Endothelial cell of umbilical vein (primary cell): ENCODE data around the gene DPP10. TPM values are rescaled to one million over a fixed set of nuclear protein-coding genes. Genes with fewer than 3 reads are reported as not detected.

Source experiments
- BruUV-seq: library from RNA; stranded (reverse); fragments of 400-500 nt; replicated peaks from 2 replicates; lab custom pipeline; 2021; lab: Mats Ljungman, UMichigan
- CTCF ChIA-PET: fragments of 300-600, 350-600 bp; sonication (Branson Sonifier 250); formaldehyde crosslinking; loops from one replicate; lab custom pipeline; 2021; ENCODE audit warnings: antibody characterized with exemption, inconsistent platforms; lab: Charles Lee
- POLR2A ChIA-PET: fragments of 300-600, 350-600 bp; sonication (Branson Sonifier 250); formaldehyde crosslinking; loops from one replicate; lab custom pipeline; 2021; ENCODE audit warnings: antibody characterized with exemption, inconsistent platforms; lab: Charles Lee
- DNase-seq: peaks from one replicate; pipeline ENCODE4 v3.0.0-alpha.2; 2011; ENCODE audit warnings: low read depth, low spot score
- FAIRE-seq: peaks from 2 replicates; lab custom pipeline; 2011; peaks lifted over from hg19 to GRCh38; lab: Jason Lieb, UNC
- H2AFZ ChIP-seq: 2 replicates; pipeline ENCODE4 v1.6.0; 2012; ENCODE audit warnings: low read depth, low read length, control low read depth, inconsistent platforms
- H3K27ac ChIP-seq: 2 replicates; pipeline ENCODE4 v1.5.1; 2011; ENCODE audit warnings: low read depth, mild to moderate bottlenecking, control low read depth, low read length, moderate library complexity; ENCODE audit not compliant: insufficient read depth
- H3K27me3 ChIP-seq, 2 experiments: 2 replicates each; pipeline versions ENCODE4 v1.6.0 to v1.6.1; 2011; ENCODE audit warnings: low read length in 2 of 2, mixed read lengths in 1 of 2; ENCODE audit not compliant: control insufficient read depth in 2 of 2, insufficient read depth in 2 of 2
- H3K36me3 ChIP-seq, 2 experiments: 2 replicates in 1 of 2; 3 replicates in 1 of 2; pipeline ENCODE4 v1.5.1; 2011; ENCODE audit warnings: low read length in 2 of 2, mild to moderate bottlenecking in 1 of 2, moderate library complexity in 1 of 2; ENCODE audit not compliant: control insufficient read depth in 2 of 2, insufficient read depth in 2 of 2; ENCODE audit errors: extremely low read depth in 1 of 2
- H3K4me1 ChIP-seq: 3 replicates; pipeline ENCODE4 v1.5.1; 2011; ENCODE audit warnings: mild to moderate bottlenecking, low read length; ENCODE audit not compliant: control insufficient read depth, insufficient read depth; ENCODE audit errors: extremely low read depth
- H3K4me2 ChIP-seq: 2 replicates; pipeline ENCODE4 v1.6.1; 2011; ENCODE audit warnings: low read length, control low read depth, mixed read lengths; ENCODE audit not compliant: insufficient read depth
- H3K4me3 ChIP-seq, 3 experiments: fragments of 200-600 bp in 1 of 3; sonication (generic), shearing (Covaris generic) in 1 of 3; replicated peaks in 1 of 3; 2 replicates each; pipeline ENCODE4 v1.5.1; 2011 to 2016; ENCODE audit warnings: control low read depth in 3 of 3, low read length in 3 of 3, mild to moderate bottlenecking in 2 of 3, inconsistent platforms in 1 of 3, low read depth in 1 of 3, moderate library complexity in 1 of 3; ENCODE audit not compliant: insufficient read depth in 1 of 3
- H3K79me2 ChIP-seq: 2 replicates; pipeline ENCODE4 v1.6.0; 2012; ENCODE audit warnings: low read length, inconsistent platforms; ENCODE audit not compliant: control insufficient read depth, insufficient read depth
- H3K9ac ChIP-seq: replicated peaks from 2 replicates; pipeline ENCODE3; 2011; ENCODE audit warnings: low read length, control low read depth; ENCODE audit not compliant: insufficient read depth; ENCODE audit errors: extremely low read depth
- H3K9me1 ChIP-seq: replicated peaks from 3 replicates; pipeline ENCODE4 v1.6.0; 2011; ENCODE audit warnings: mild to moderate bottlenecking, low read length; ENCODE audit not compliant: control insufficient read depth, insufficient read depth; ENCODE audit errors: extremely low read depth
- H3K9me3 ChIP-seq: replicated peaks from 2 replicates; pipeline ENCODE4 v1.5.1; 2012; ENCODE audit warnings: low read length, inconsistent platforms; ENCODE audit not compliant: control insufficient read depth, insufficient read depth
- H4K20me1 ChIP-seq: replicated peaks from 2 replicates; pipeline ENCODE3; 2011; ENCODE audit warnings: mild to moderate bottlenecking, low read length; ENCODE audit not compliant: control insufficient read depth, insufficient read depth; ENCODE audit errors: extremely low read depth
- CTCF ChIP-seq, 2 donors: IDR thresholded peaks; 1 replicate in 1 of 2; 2 replicates in 1 of 2; pipeline ENCODE4 v1.5.1; 2011; ENCODE audit warnings: low read length in 2 of 2, mild to moderate bottlenecking in 2 of 2, moderate library complexity in 2 of 2, control low read depth in 1 of 2, inconsistent platforms in 1 of 2, low read depth in 1 of 2; ENCODE audit not compliant: insufficient read depth in 1 of 2; ENCODE audit errors: extremely low read depth in 1 of 2
- EZH2 ChIP-seq: IDR thresholded peaks from 2 replicates; pipeline ENCODE4 v1.6.1; 2012; ENCODE audit warnings: borderline replicate concordance, low read depth, mild to moderate bottlenecking, moderate library complexity, low read length, inconsistent platforms; ENCODE audit not compliant: severe bottlenecking
- GATA2 ChIP-seq: IDR thresholded peaks from 2 replicates; pipeline ENCODE4 v1.7.0; 2011; ENCODE audit warnings: low read depth, mild to moderate bottlenecking, moderate library complexity, mixed read lengths, low read length; ENCODE audit not compliant: insufficient read length, insufficient read depth
- JUN ChIP-seq: IDR thresholded peaks from 2 replicates; pipeline ENCODE4 v1.6.1; 2011; ENCODE audit warnings: borderline replicate concordance, low read depth; ENCODE audit not compliant: insufficient read length, insufficient read depth
- MAX ChIP-seq: IDR thresholded peaks from 2 replicates; pipeline ENCODE4 v1.6.1; 2011; ENCODE audit not compliant: insufficient read depth, insufficient read length
- MYC ChIP-seq: IDR thresholded peaks from one replicate; pipeline ENCODE4 v1.6.1; 2011; ENCODE audit warnings: mild to moderate bottlenecking, low read depth, low read length
- POLR2A ChIP-seq: IDR thresholded peaks from 2 replicates; pipeline ENCODE4 v1.6.1; 2012; ENCODE audit warnings: low read depth, mild to moderate bottlenecking, control low read depth, low read length
- POLR2AphosphoS5 ChIP-seq: IDR thresholded peaks from 2 replicates; pipeline ENCODE4 v1.6.1; 2012; ENCODE audit warnings: low read depth, mild to moderate bottlenecking, control low read depth, low read length, moderate library complexity; ENCODE audit not compliant: insufficient read depth
- dilution Hi-C: fragments of 300-500 bp; cut with MboI; formaldehyde crosslinking; loops from one replicate; pipeline ENCODE4 v1.15.0; 2019; ENCODE audit warnings: low sequenced_read_pairs; ENCODE audit not compliant: extremely low pct_ligation_motif_present
- intact Hi-C: fragments of 100-400 bp; cut with micrococcal nuclease; formaldehyde crosslinking; loops from one replicate; pipeline ENCODE4 v1.10.0; 2022
- polyA plus RNA-seq, 4 experiments: library from polyadenylated mRNA; depleted of rRNA in 3 of 4; stranded (reverse) in 3 of 4; unstranded in 1 of 4; fragments of >200 nt; gene quantifications; 2 replicates each; pipeline versions ENCODE4 v1.2.1 to v1.2.3, GENCODE V29; 2011 to 2012; ENCODE audit warnings: missing spikeins in 1 of 4
- total RNA-seq: library from RNA; stranded (reverse); gene quantifications from 2 replicates; pipeline ENCODE4 v1.2.3, GENCODE V29; 2021

DPP10 gene
- total and polyA plus RNA-seq, 2 donors (not counting 3 experiments of a cell fraction or from before 2014, with no cell fraction given): not detected

- no peak for FAIRE-seq
- no peaks in the 10 kb centered on the region for H3K27me3 ChIP-seq
- peaks cover 1% of the 10 kb centered on the region for H3K9me3 ChIP-seq
- CTCF ChIA-PET: no interaction called here
- H3K4me1 ChIP-seq: no peaks in the 10 kb centered on the region
- DNase-seq: no peak
- dilution Hi-C loops: no loop called here
- no peak overlapping the region for H3K9ac ChIP-seq
- H2AFZ ChIP-seq: no peak overlapping the region
- H3K4me3 ChIP-seq: no peak overlapping the region
- no peak overlapping the region for H3K4me2 ChIP-seq
- no peak overlapping the region for H3K27ac ChIP-seq
- no peak for TF ChIP-seq GATA2
- no peak for TF ChIP-seq MYC
- no peak for TF ChIP-seq POLR2AphosphoS5
- TF ChIP-seq CTCF (IDR thresholded peaks at IDR 0.05; ENCODE audit: extremely low read depth in 1 of 2, insufficient read depth in 1 of 2, low read depth in 1 of 2, low read length in 2 of 2): no peak
- TF ChIP-seq POLR2A: no peak
- intact Hi-C loops: no loop called here
- no peaks in the 10 kb centered on the region for H3K9me1 ChIP-seq
- POLR2A ChIA-PET: no interaction called here
- no peaks in the 10 kb centered on the region for H3K79me2 ChIP-seq
- H3K36me3 ChIP-seq: no peaks in the 10 kb centered on the region
- BruUV-seq: no TSS peak
- H4K20me1 ChIP-seq: no peaks in the 10 kb centered on the region
These were observed 884.6 kb downstream of the DPP10 start for GRCh38 chr2:115327061-115327460.

GRCh38 chr2:115359550-115359949 is 917.1 kb downstream of the DPP10 start:
- FAIRE-seq: no peak
- ChIA-PET POLR2A (no interaction called here), CTCF (no interaction called here)
- H3K9me3 ChIP-seq: peaks cover 9% of the 10 kb centered on the region
- BruUV-seq: no TSS peak
- no peak for TF ChIP-seq CTCF (IDR thresholded peaks at IDR 0.05; ENCODE audit: extremely low read depth in 1 of 2, insufficient read depth in 1 of 2, low read depth in 1 of 2, low read length in 2 of 2)
- TF ChIP-seq MYC: no peak
- TF ChIP-seq EZH2: no peak
- TF ChIP-seq MAX: no peak
- no peak for TF ChIP-seq POLR2AphosphoS5
- TF ChIP-seq JUN: no peak
- TF ChIP-seq GATA2: no peak
- no peak for TF ChIP-seq POLR2A
- no peaks in the 10 kb centered on the region for H3K4me1 ChIP-seq
- H3K27ac ChIP-seq: no peak overlapping the region
- no peak overlapping the region for H2AFZ ChIP-seq
- H3K4me2 ChIP-seq: no peak overlapping the region
- intact Hi-C loops: no loop called here
- dilution Hi-C loops: no loop called here
- no peaks in the 10 kb centered on the region for H3K36me3 ChIP-seq
- no peaks in the 10 kb centered on the region for H3K79me2 ChIP-seq
- H3K9me1 ChIP-seq: no peaks in the 10 kb centered on the region
- H3K9ac ChIP-seq: no peak overlapping the region
- no peaks in the 10 kb centered on the region for H3K27me3 ChIP-seq
- H3K4me3 ChIP-seq: no peak overlapping the region
- DNase-seq: no peak
- no peaks in the 10 kb centered on the region for H4K20me1 ChIP-seq
